Upper lobe of left lung (tissue), 6 donors: ENCODE results near the gene GRPR. TPM values are rescaled to one million over a fixed set of nuclear protein-coding genes. Genes with fewer than 3 reads are reported as not detected.

Experiments
- ATAC-seq, 2 donors: fragments of 200-7000 bp; cut with Tn5 transposase; one replicate each; pipeline ENCODE4 v1.9.1; 2022; ENCODE audit warnings: mild to moderate bottlenecking in 2 of 2, moderate library complexity in 2 of 2; ENCODE audit not compliant: low FRiP score in 2 of 2
- DNase-seq, 2 donors: peaks; one replicate each; pipeline ENCODE4 v3.0.0-alpha.2; 2019 to 2020
- H3K27ac ChIP-seq, 4 donors: fragments of 200-600 bp; sonication (generic); one replicate each; pipeline ENCODE4 v1.5.1; 2016 to 2019
- H3K27me3 ChIP-seq, 4 donors: fragments of 200-600 bp; sonication (generic); one replicate each; pipeline ENCODE4 v1.5.1; 2017 to 2019
- H3K36me3 ChIP-seq, 4 donors: fragments of 200-600 bp; sonication (generic); one replicate each; pipeline ENCODE4 v1.5.1; 2016 to 2019
- H3K4me1 ChIP-seq, 4 donors: fragments of 200-600 bp; sonication (generic); one replicate each; pipeline ENCODE4 v1.5.1; 2018 to 2019
- H3K4me3 ChIP-seq, 4 donors: fragments of 200-600 bp; sonication (generic); one replicate each; pipeline ENCODE4 v1.5.1; 2017 to 2019; ENCODE audit warnings: mild to moderate bottlenecking in 2 of 4, moderate library complexity in 1 of 4
- H3K9me3 ChIP-seq, 4 donors: fragments of 200-600 bp; sonication (generic); one replicate each; pipeline ENCODE4 v1.5.1; 2018 to 2019
- EP300 ChIP-seq, 4 donors: sonication (generic); formaldehyde crosslinking; IDR thresholded peaks; one replicate each; pipeline ENCODE4 v1.5.1; 2017; ENCODE audit warnings: antibody characterized with exemption in 4 of 4, control low read depth in 2 of 4
- POLR2A ChIP-seq, 4 donors: fragments of 450-650 bp; IDR thresholded peaks; one replicate each; pipeline ENCODE4 v1.5.1; 2016 to 2017; ENCODE audit warnings: antibody characterized with exemption in 4 of 4, mild to moderate bottlenecking in 2 of 4
- POLR2AphosphoS5 ChIP-seq, 2 donors: sonication (generic); formaldehyde crosslinking; IDR thresholded peaks; one replicate each; pipeline ENCODE4 v1.5.1; 2017; ENCODE audit warnings: antibody characterized with exemption in 2 of 2
- WGBS, 2 donors: methylation state at CpG; one replicate each; pipeline ENCODE4 v1.1.5; 2017 to 2018; 5-methylcytosine and 5-hydroxymethylcytosine counted together
- total RNA-seq, 6 donors: library from RNA; depleted of rRNA in 4 of 6; stranded (reverse); fragments of >200 nt in 4 of 6; gene quantifications; one replicate each; pipeline versions ENCODE4 v1.1.0 to v1.2.1, GENCODE V29; 2016 to 2021
- TF ChIP-seq, protein P1 (sequence below), 6 experiments: fragments of 450-650 bp in 4 of 6; fragments of 200-600 bp in 2 of 6; sonication (generic) in 2 of 6; IDR thresholded peaks; one replicate each; pipeline ENCODE4 v1.5.1; 2016 to 2019; ENCODE audit warnings: antibody characterized with exemption in 6 of 6
- donor health status: DM: no; HTN: no; CAD: no; lungs with moderate emphysema.
- donor health status: DM: no; HTN: yes; CAD: no; lungs with severe emphysema.

Gene GRPR
- total RNA-seq, 6 donors from 2014 or later: 0.20 to 0.43 (median 0.39) TPM; not detected in 3

DNA sequence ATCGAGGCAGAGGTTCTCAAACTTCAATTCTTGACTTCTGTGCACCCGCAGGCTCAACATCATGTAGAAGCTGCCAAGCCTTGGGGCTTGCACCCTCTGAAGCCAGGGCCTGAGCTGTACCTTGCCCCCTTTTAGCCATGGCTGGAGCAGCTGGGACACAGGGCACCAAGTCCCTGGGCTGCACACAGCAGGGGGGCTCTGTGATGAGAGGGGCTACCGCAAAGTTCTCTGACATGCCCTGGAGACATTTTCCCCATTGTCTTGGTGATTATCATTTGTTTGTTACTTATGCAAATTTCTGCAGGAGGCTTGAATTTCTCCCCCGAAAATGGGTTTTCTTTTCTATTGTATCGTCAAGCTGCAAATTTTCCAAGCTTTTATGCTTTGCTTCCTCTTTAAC lies 39.0 kb downstream of the GRPR start:
- DNase-seq (no peak), ATAC-seq (no peak)
- H3K27me3 ChIP-seq: no peaks in the 10 kb centered on the region
- no peaks in the 10 kb centered on the region for H3K36me3 ChIP-seq
- H3K27ac ChIP-seq: no peak overlapping the region
- no peak overlapping the region for H3K4me3 ChIP-seq
- 54 to 79% methylated on average over 4 to 5 of the region's 5 CpGs for WGBS, 2 donors
- TF ChIP-seq POLR2AphosphoS5 (IDR thresholded peaks at IDR 0.05) (no peak), EP300 (IDR thresholded peaks at IDR 0.05) (no peak), POLR2A (IDR thresholded peaks at IDR 0.05) (no peak)
- TF ChIP-seq, protein P1, sequence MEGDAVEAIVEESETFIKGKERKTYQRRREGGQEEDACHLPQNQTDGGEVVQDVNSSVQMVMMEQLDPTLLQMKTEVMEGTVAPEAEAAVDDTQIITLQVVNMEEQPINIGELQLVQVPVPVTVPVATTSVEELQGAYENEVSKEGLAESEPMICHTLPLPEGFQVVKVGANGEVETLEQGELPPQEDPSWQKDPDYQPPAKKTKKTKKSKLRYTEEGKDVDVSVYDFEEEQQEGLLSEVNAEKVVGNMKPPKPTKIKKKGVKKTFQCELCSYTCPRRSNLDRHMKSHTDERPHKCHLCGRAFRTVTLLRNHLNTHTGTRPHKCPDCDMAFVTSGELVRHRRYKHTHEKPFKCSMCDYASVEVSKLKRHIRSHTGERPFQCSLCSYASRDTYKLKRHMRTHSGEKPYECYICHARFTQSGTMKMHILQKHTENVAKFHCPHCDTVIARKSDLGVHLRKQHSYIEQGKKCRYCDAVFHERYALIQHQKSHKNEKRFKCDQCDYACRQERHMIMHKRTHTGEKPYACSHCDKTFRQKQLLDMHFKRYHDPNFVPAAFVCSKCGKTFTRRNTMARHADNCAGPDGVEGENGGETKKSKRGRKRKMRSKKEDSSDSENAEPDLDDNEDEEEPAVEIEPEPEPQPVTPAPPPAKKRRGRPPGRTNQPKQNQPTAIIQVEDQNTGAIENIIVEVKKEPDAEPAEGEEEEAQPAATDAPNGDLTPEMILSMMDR (IDR thresholded peaks at IDR 0.05): no peak
- no peaks in the 10 kb centered on the region for H3K9me3 ChIP-seq
- H3K4me1 ChIP-seq: no peaks in the 10 kb centered on the region

DNA sequence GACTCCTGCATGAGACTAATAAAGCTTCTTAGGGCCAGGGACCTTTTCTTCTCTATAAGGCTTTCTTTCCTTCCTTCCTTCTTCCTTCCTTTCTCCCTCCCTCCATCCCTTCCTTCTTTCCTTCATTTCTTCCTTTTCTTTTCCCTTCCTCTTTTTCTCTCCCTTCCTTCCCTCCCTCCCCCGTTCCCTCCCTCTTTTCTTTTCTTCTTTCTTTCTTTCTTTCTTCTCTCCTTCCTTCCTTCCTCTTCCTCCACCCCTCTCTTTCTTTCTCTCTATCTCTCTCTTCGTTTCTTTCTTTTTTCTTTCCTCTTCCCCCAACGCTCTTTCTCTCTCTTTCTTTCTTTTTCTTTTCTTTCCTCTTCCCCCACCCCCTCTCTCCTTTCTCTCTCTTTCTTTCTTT lies 41.4 kb downstream of the GRPR start:
- Histone ChIP-seq H3K36me3 (no peaks in the 10 kb centered on the region), H3K4me1 (no peaks in the 10 kb centered on the region), H3K9me3 (no peaks in the 10 kb centered on the region), H3K27ac (no peak overlapping the region), H3K27me3 (no peaks in the 10 kb centered on the region), H3K4me3 (no peak overlapping the region)
- DNase-seq (no peak), ATAC-seq (no peak)
- 70 to 91% methylated on average over 3 of the region's 3 CpGs for WGBS, 2 donors
- TF ChIP-seq, protein P1 (IDR thresholded peaks at IDR 0.05): no peak
- no peak for TF ChIP-seq POLR2AphosphoS5 (IDR thresholded peaks at IDR 0.05)
- TF ChIP-seq EP300 (IDR thresholded peaks at IDR 0.05): no peak
- no peak for TF ChIP-seq POLR2A (IDR thresholded peaks at IDR 0.05)

DNA sequence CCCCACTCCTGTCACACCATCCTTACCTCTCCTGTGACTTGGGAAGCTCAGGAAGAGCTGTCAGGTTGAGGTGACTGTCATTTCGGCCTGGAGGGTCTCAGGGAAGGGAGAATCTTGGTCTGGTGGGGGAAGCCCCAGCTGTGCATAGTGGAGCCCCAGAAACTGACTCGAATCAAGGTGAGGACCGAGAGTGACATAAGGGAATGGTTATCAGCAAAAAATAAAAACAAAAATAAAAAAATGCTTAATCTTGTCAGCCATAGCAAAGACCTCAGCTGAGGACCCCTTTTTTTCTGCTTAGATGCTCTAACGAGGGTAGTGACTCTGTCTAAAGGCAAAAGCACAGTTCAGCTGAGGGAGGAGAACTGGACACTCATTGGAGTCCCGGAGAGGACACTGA lies 43.8 kb downstream of the GRPR start, which contains the start of gene MAGEB17:
Gene MAGEB17 (plus strand): TSS at position 301 of the 400 bp plus-strand sequence. CDS start 2,902 bp downstream, outside the sequence.
- H3K4me3 ChIP-seq: no peak within 1 kb of the TSS
- DNase-seq (no peak), ATAC-seq (no peak)
- no peak within 1 kb of the TSS for H3K27ac ChIP-seq
- WGBS, 2 donors: 75 to 79% methylated on average over 4 to 5 of the region's 5 CpGs
- TF ChIP-seq POLR2AphosphoS5 (IDR thresholded peaks at IDR 0.05) (no peak), POLR2A (IDR thresholded peaks at IDR 0.05) (no peak), EP300 (IDR thresholded peaks at IDR 0.05) (no peak)
- TF ChIP-seq, protein P1 (IDR thresholded peaks at IDR 0.05): no peak
- no peaks in the 10 kb centered on the region for H3K4me1 ChIP-seq
- H3K36me3 ChIP-seq: no peaks in the 10 kb centered on the region
- no peaks in the 10 kb centered on the region for H3K27me3 ChIP-seq
- no peaks in the 10 kb centered on the region for H3K9me3 ChIP-seq

DNA sequence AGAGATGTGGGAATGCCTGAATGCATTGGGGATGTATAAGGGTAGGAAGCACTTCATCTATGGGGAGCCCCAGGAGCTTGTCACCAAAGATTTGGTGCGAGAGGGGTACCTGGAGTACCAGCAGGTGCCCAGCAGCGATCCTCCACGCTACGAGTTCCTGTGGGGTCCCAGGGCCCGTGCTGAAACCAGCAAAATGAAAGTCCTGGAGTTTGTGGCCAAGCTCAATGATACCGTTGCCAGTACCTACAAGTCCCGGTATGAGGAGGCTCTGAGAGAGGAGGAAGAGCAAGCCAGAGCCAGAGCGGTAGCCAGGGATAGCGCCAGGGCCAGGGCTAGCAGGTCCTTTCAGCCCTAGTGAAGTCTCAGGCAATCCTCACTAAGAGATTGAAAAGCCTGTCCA lies 47.7 kb downstream of the GRPR start:
- 92 to 96% methylated on average over 2 to 9 of the region's 9 CpGs for WGBS, 2 donors
- ATAC-seq: no peak
- H3K36me3 ChIP-seq: no peaks in the 10 kb centered on the region

DNA sequence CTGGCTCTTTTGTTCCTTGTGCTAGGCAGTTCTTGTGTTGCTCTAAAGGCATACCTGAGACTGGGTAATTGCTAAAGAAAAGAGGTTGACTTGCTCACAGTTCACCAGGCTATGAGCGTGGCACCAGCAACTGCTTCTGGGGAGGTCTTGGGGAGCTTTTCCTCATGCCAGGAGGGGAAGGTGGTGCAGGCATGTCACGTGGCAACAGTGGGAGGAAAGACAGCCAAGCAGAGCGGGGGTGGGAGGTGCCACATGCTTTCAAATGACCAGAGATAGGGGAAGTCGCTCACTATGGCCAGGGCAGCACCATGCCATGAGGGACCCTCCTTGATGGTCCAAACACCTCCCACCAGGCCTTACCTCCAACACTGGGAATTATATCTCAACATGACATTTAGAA lies 48.6 kb downstream of the GRPR start:
- H3K4me3 ChIP-seq: no peak overlapping the region
- no peak for TF ChIP-seq EP300 (IDR thresholded peaks at IDR 0.05)
- TF ChIP-seq POLR2AphosphoS5 (IDR thresholded peaks at IDR 0.05): no peak
- no peaks in the 10 kb centered on the region for H3K36me3 ChIP-seq
- H3K27ac ChIP-seq: no peak overlapping the region
- no peaks in the 10 kb centered on the region for H3K27me3 ChIP-seq
- no peaks in the 10 kb centered on the region for H3K4me1 ChIP-seq
- DNase-seq (no peak), ATAC-seq (no peak)
- no peaks in the 10 kb centered on the region for H3K9me3 ChIP-seq
- 82 to 100% methylated on average over 1 to 4 of the region's 4 CpGs for WGBS, 2 donors

More for the DNA sequence above, 47.7 kb downstream of the GRPR start:
- no peak for DNase-seq
- H3K4me3 ChIP-seq: no peak overlapping the region
- no peak for TF ChIP-seq POLR2A (IDR thresholded peaks at IDR 0.05)
- TF ChIP-seq EP300 (IDR thresholded peaks at IDR 0.05): no peak
- TF ChIP-seq POLR2AphosphoS5 (IDR thresholded peaks at IDR 0.05): no peak
- H3K27me3 ChIP-seq: no peaks in the 10 kb centered on the region
- no peaks in the 10 kb centered on the region for H3K4me1 ChIP-seq
- H3K9me3 ChIP-seq: no peaks in the 10 kb centered on the region
- no peak overlapping the region for H3K27ac ChIP-seq

DNA sequence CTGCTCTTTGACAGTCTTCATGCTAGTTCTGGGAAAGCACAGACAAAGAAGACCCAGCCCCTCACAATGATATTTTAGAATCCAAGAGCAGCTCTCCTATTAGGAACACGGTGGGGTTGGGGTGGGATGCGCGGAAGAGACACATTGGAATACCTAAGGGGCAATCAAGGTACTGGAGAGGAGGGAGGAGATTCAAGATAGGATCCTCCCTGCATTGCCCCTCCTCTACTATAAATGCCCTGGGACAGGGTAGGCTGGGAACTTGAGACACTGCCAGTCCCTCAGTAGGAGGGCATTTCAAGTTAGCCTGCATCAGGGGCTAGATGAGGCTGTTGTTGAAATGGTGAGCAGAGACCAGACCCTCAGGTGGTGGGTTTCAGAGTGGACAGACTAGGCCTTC lies 49.0 kb downstream of the GRPR start:
- DNase-seq: no peak
- Histone ChIP-seq H3K36me3 (no peaks in the 10 kb centered on the region), H3K9me3 (no peaks in the 10 kb centered on the region), H3K27me3 (no peaks in the 10 kb centered on the region), H3K4me3 (no peak overlapping the region), H3K27ac (no peak overlapping the region), H3K4me1 (no peaks in the 10 kb centered on the region)
- no peak for TF ChIP-seq EP300 (IDR thresholded peaks at IDR 0.05)
- TF ChIP-seq, protein P1 (IDR thresholded peaks at IDR 0.05): no peak
- no peak for TF ChIP-seq POLR2A (IDR thresholded peaks at IDR 0.05)
- no peak for TF ChIP-seq POLR2AphosphoS5 (IDR thresholded peaks at IDR 0.05)
- no peak for ATAC-seq
- WGBS, 2 donors: 94 to 95% methylated on average over 3 of the region's 3 CpGs
